ENCODE results near the gene MMP19. TPM values are rescaled to one million over a fixed set of nuclear protein-coding genes. Genes with fewer than 3 reads are reported as not detected.
"Not testable (repeated sequence)": the region's sequence is repeated elsewhere in the genome, so short reads cannot be mapped to it uniquely, and the experiment has no call there.

MMP19 gene
- polyA plus RNA-seq, 1 experiment = 40.7 TPM

- ChIA-PET CTCF (interaction anchor here (1.5 kb wide), 1 partner anchor 89 kb away, joined by 3 read pairs; the partner anchor contains the start of gene PYM1), POLR2A (interaction anchor here (1.0 kb wide), 1 partner anchor 9 kb away, joined by 4 read pairs; no protein-coding TSS in a partner anchor)
- H3K36me3 ChIP-seq (ENCODE audit: control insufficient read depth, insufficient read depth, low read length) = peaks cover 19% of the 10 kb centered on the region
- no peaks in the 10 kb centered on the region for H3K27me3 ChIP-seq (ENCODE audit: control insufficient read depth, insufficient read depth, low read length)
- no peak for TF ChIP-seq CTCF (IDR thresholded peaks at IDR 0.05; ENCODE audit: insufficient read depth, low read depth, low read length)
- no peak overlapping the region for H3K4me3 ChIP-seq (ENCODE audit: low read depth, low read length)
- no peak for DNase-seq (ENCODE audit: low read depth)
These were observed 4.4 kb downstream of the MMP19 start for GRCh38 chr12:55838361-55838760.

- H3K27me3 ChIP-seq (ENCODE audit: control insufficient read depth, insufficient read depth, low read length); H3K4me3 ChIP-seq (ENCODE audit: low read depth, low read length); POLR2A ChIA-PET; DNase-seq (ENCODE audit: low read depth): not testable (repeated sequence)
- CTCF ChIA-PET = interaction anchor here (1.1 to 1.3 kb wide), 2 partner anchors 16 to 91 kb away, joined by 3 to 4 read pairs; partner anchors contain the start of genes ORMDL2 and SARNP
- peaks cover 15% of the 10 kb centered on the region for H3K36me3 ChIP-seq (ENCODE audit: control insufficient read depth, insufficient read depth, low read length)
These were observed 8.3 kb downstream of the MMP19 start for GRCh38 chr12:55834400-55834799.

GRCh38 chr12:55833056-55833455 is 9.7 kb downstream of the MMP19 start:
- no peak overlapping the region for H3K4me3 ChIP-seq (ENCODE audit: low read depth, low read length)
- POLR2A ChIA-PET = no interaction called here
- no peak for DNase-seq (ENCODE audit: low read depth)
- no peak for TF ChIP-seq CTCF (IDR thresholded peaks at IDR 0.05; ENCODE audit: insufficient read depth, low read depth, low read length)
- H3K27me3 ChIP-seq (ENCODE audit: control insufficient read depth, insufficient read depth, low read length) = no peaks in the 10 kb centered on the region
- CTCF ChIA-PET = interaction anchor here (1.2 kb wide), 1 partner anchor 95 kb away, joined by 4 read pairs; no protein-coding TSS in a partner anchor
- H3K36me3 ChIP-seq (ENCODE audit: control insufficient read depth, insufficient read depth, low read length) = peaks cover 11% of the 10 kb centered on the region

- CTCF ChIA-PET = interaction anchor here (0.8 to 3.2 kb wide), 9 partner anchors 8 to 165 kb away, joined by 3 to 30 read pairs (median 14); partner anchors contain the start of genes DGKA, MMP19 and PYM1
- H3K4me3 ChIP-seq (ENCODE audit: low read depth, low read length) = peak overlapping the region; percentile 84
- peaks cover 9% of the 10 kb centered on the region for H3K36me3 ChIP-seq (ENCODE audit: control insufficient read depth, insufficient read depth, low read length)
- POLR2A ChIA-PET = interaction anchor here (2.3 to 2.7 kb wide), 2 partner anchors 14 to 16 kb away, joined by 16 to 30 read pairs; partner anchors contain the start of genes ORMDL2 and SARNP
- TF ChIP-seq CTCF (IDR thresholded peaks at IDR 0.05; ENCODE audit: insufficient read depth, low read depth, low read length) = no peak
- no peak for DNase-seq (ENCODE audit: low read depth)
- no peaks in the 10 kb centered on the region for H3K27me3 ChIP-seq (ENCODE audit: control insufficient read depth, insufficient read depth, low read length)
These were observed 11.3 kb downstream of the MMP19 start for GRCh38 chr12:55831447-55831815.

GRCh38 chr12:55830601-55831446 is 11.9 kb downstream of the MMP19 start:
- Histone ChIP-seq H3K4me3 (ENCODE audit: low read depth, low read length) (peak overlapping the region; percentile 84), H3K27me3 (ENCODE audit: control insufficient read depth, insufficient read depth, low read length) (no peaks in the 10 kb centered on the region), H3K36me3 (ENCODE audit: control insufficient read depth, insufficient read depth, low read length) (peaks cover 9% of the 10 kb centered on the region)
- ChIA-PET POLR2A (interaction anchor here (2.3 to 2.7 kb wide), 2 partner anchors 13 to 17 kb away, joined by 16 to 30 read pairs; partner anchors contain the start of genes ORMDL2 and SARNP), CTCF (interaction anchor here (0.8 to 3.2 kb wide), 13 partner anchors 9 to 166 kb away, joined by 3 to 30 read pairs (median 5); partner anchors contain the start of genes DGKA, MMP19 and PYM1)
- no peak for DNase-seq (ENCODE audit: low read depth)
- TF ChIP-seq CTCF (IDR thresholded peaks at IDR 0.05; ENCODE audit: insufficient read depth, low read depth, low read length) = no peak
